GM12892 (cell line): ENCODE measurements around the gene MLF2.

Source experiments
- DNase-seq: peaks from one replicate; pipeline ENCODE4 v3.0.0; 2011; ENCODE audit not compliant: insufficient read length
- FAIRE-seq: peaks from 2 replicates; lab custom pipeline; 2011; peaks lifted over from hg19 to GRCh38; lab: Jason Lieb, UNC
- POLR2A ChIP-seq: IDR thresholded peaks from 2 replicates; pipeline ENCODE4 v1.6.1; 2011; ENCODE audit warnings: low read depth, low read length, control low read depth
- POLR2AphosphoS5 ChIP-seq: IDR thresholded peaks from 2 replicates; pipeline ENCODE4 v1.6.1; 2011; ENCODE audit warnings: low read depth, low read length, control low read depth
- TAF1 ChIP-seq: IDR thresholded peaks from 2 replicates; pipeline ENCODE4 v1.6.1; 2011; ENCODE audit warnings: low read depth, mild to moderate bottlenecking, control low read depth, low read length, borderline replicate concordance

The MLF2 gene

DNA sequence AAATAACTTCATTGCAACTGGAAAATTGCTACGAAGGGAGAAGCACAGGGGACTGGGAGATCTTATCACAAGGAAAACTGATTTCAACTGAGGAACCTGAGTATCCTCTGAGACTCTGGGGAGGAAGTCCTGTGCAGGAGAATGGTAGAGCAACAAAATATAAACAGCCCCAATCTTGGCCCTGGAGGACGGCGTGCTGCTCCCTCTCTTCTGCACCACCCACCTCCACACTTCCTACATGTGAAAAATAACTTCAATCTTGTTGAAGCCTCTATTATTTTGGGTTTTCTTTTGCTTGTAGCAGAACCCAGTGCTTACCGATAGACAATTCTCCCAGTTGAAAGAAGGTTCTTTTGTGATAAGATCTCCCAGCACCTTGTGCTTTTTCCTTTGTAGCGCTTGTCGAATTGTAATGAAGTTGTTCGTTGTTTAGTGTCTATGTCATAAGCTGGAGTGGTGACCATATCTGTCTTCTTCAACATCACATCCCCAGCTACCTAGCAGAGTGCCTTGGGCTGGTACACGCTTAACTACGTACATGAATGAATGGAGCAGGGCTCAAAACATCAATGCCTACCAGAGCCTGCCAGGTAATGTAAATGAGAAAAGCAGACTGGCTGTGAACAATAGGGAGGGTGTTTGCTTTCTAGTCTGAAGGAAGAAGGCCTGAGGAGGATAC, 33.6 kb upstream of the MLF2 start:
- TF ChIP-seq TAF1 (no peak), POLR2AphosphoS5 (no peak), POLR2A (no peak)
- no peak for DNase-seq
- FAIRE-seq, result no peak

GRCh38 chr12:6784761-6785160, 31.8 kb upstream of the MLF2 start:
- no peak for DNase-seq
- TF ChIP-seq TAF1, result no peak
- no peak for TF ChIP-seq POLR2AphosphoS5
- FAIRE-seq, result no peak

DNA sequence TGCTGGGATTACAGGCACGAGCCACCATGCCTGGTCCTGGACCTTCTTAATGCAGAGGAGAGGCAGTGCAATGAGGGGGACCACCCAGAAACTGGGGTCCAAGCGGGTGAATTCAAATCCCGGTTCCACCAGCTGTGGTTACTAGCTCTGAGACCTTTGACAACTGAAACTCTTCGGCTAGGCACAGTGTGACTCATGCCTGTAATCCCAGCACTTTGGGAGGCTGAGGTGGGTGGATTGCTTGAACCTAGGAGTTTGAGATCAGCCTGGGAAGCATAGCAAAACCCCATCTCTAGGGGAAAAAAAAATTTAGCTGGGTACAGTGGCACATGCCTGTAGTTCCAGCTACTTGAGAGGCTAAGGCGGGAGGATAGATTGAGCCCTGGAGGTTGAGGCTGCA, 31.4 kb upstream of the MLF2 start:
- DNase-seq (no peak), FAIRE-seq (peak; percentile 9)
- TF ChIP-seq POLR2A (no peak), TAF1 (no peak), POLR2AphosphoS5 (no peak)

DNA sequence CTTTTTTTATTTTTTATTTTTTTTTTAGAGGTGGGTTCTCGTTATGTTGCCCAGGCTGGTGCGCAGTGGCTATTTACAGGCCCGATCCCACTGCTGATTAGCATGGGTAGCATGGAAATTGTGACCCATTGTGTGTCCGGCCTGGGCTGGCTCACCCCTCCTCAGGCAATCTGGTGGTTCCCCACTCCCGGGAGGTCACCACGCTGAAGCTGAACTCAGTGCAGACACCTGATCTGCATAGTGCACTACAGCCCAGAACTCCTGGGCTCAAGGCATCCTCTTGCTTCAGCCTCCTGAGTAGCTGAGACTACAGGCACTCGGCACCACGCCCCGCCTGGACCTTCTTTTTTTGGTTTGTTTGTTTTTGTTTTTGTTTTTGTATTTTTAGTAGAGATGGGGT, 30.9 kb upstream of the MLF2 start:
- TF ChIP-seq POLR2A (no peak), TAF1 (no peak), POLR2AphosphoS5 (no peak)
- DNase-seq (no peak), FAIRE-seq (no peak)

- no peak for TF ChIP-seq POLR2AphosphoS5
- no peak for TF ChIP-seq TAF1
- no peak for TF ChIP-seq POLR2A
- no peak for FAIRE-seq
- no peak for DNase-seq
Observed at GRCh38 chr12:6782850-6783566, 30.1 kb upstream of the MLF2 start.

GRCh38 chr12:6782119-6782518, 29.2 kb upstream of the MLF2 start:
- no peak for FAIRE-seq
- no peak for TF ChIP-seq POLR2AphosphoS5
- TF ChIP-seq POLR2A, result no peak
- no peak for TF ChIP-seq TAF1

GRCh38 chr12:6780573-6780972, 27.6 kb upstream of the MLF2 start:
- FAIRE-seq (no peak), DNase-seq (no peak)
- TF ChIP-seq POLR2AphosphoS5 (no peak), POLR2A (no peak), TAF1 (no peak)

More at GRCh38 chr12:6782119-6782518, 29.2 kb upstream of the MLF2 start:
- DNase-seq, result no peak

GRCh38 chr12:6779708-6780432, 26.9 kb upstream of the MLF2 start:
- TF ChIP-seq POLR2AphosphoS5, result no peak
- no peak for TF ChIP-seq TAF1
- TF ChIP-seq POLR2A, result no peak
- FAIRE-seq (peak; percentile 44), DNase-seq (no peak)

DNA sequence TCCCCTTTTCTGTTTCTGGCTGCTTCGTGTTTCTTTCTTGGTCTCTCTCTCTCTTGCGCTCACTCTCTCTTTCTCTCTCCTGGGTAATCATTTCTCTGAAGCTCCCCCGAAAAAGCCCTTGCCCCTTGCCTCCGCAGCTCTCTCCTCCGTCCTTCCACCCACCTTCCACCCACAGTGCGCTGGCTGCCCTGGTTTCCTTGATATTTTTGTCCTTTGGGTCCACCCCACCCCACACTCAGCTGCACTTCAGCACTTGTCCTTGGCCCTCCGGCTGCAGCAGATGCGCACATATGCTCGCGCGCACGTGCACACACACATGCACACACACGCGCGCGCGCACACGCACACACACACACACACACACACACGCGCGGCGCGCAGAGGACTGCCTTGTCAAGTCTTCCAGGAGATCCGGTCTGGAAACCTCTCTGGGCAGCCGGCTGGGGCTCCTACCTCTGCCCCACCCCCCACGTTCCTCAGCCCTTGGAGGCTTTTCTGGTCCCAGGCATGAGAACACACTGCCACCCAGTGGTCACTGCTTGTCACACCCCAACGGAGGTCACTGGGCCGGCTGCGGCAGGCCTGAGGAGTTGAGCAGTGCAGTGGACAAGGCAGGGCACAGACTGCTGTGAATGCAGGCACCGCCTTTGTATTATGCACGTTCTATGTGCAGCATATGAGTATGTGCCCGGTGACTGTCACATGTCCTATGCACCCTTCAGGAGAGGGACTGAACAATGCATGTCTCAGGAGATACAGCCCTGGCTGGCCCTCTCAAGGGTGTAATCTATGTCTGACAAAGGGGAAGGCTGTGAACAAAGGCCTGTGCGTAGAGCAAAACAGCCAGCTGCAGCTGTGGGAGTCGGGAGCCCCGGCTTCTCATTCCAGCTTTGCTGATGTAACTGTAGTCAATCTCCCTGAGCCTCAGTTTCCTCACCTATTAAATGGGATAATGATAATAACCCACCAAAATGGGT, 25.9 kb upstream of the MLF2 start:
- TF ChIP-seq POLR2AphosphoS5, result no peak
- no peak for TF ChIP-seq POLR2A
- TF ChIP-seq TAF1, result no peak
- FAIRE-seq (peak; percentile 99), DNase-seq (peak; percentile 78)

DNA sequence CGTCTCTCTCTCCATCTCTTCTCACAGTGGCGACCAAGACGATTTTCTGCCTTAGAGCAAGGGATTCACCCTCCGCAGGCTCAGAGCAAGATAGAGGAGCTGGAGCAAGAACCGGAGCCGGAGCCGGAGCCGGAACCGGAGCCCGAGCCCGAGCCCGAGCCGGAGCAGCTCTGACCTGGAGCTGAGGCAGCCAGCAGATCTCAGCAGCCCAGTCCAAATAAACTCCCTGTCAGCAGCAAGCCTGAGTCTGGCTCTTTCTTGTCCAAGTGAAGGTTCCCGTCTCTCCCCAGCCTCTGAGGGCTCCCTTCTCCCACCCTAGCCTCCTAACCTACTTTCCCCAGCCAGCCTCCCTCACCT, 25.3 kb upstream of the MLF2 start:
- DNase-seq (no peak), FAIRE-seq (no peak)
- TF ChIP-seq POLR2A, result no peak
- no peak for TF ChIP-seq TAF1
- no peak for TF ChIP-seq POLR2AphosphoS5

- TF ChIP-seq TAF1 (no peak), POLR2A (no peak), POLR2AphosphoS5 (no peak)
- DNase-seq (no peak), FAIRE-seq (no peak)
Observed at GRCh38 chr12:6777386-6777785, 24.4 kb upstream of the MLF2 start.
